ENCODE data around the gene TRIM52. TPM values are rescaled to one million over a fixed set of nuclear protein-coding genes. Genes with fewer than 3 reads are reported as not detected.

Gene TRIM52
- total and polyA plus RNA-seq, 9 of the 15 experiments (the other 6 are each of a cell fraction or from before 2014, with no cell fraction given): 3.3 to 21.9 (median 13.5) TPM

- TF ChIP-seq ZBTB40 (IDR thresholded peaks at IDR 0.05): peak; percentile 86
- TF ChIP-seq ZBTB40 (CRISPR knock-in tag; IDR thresholded peaks at IDR 0.05): no peak
- no peak for TF ChIP-seq TOE1 (IDR thresholded peaks at IDR 0.05; ENCODE audit: borderline replicate concordance)
- no peak for TF ChIP-seq TOE1 (CRISPR knock-in tag; IDR thresholded peaks at IDR 0.05; ENCODE audit: borderline replicate concordance, low read depth)
- TF ChIP-seq MTA2 (IDR thresholded peaks at IDR 0.05; ENCODE audit: low read depth): no peak
- no peak for TF ChIP-seq ARID2 (IDR thresholded peaks at IDR 0.05)
- no peak for TF ChIP-seq EZH2 (IDR thresholded peaks at IDR 0.05; ENCODE audit: borderline replicate concordance, low read depth, low read length)
- TF ChIP-seq CGGBP1 (CRISPR knock-in tag; IDR thresholded peaks at IDR 0.05): no peak
- no peak for TF ChIP-seq ZNF232 (CRISPR knock-in tag; IDR thresholded peaks at IDR 0.05)
- no peak; the same call in 1 of the 2 replicates for TF ChIP-seq ZC3H4 (CRISPR knock-in tag; IDR thresholded peaks at IDR 0.05; ENCODE audit: borderline replicate concordance)
- no peak for TF ChIP-seq TCF7 (IDR thresholded peaks at IDR 0.05; ENCODE audit: borderline replicate concordance)
- TF ChIP-seq TFAP4 (CRISPR knock-in tag; IDR thresholded peaks at IDR 0.05; ENCODE audit: borderline replicate concordance): no peak
- 0 out of 2 replicates have a peak, but pooled peaks have one; percentile 51 for TF ChIP-seq ZNF445 (CRISPR knock-in tag; IDR thresholded peaks at IDR 0.05; ENCODE audit: low read depth)
- peak; percentile 29; the same call in 1 of the 2 replicates for TF ChIP-seq CREB1 (IDR thresholded peaks at IDR 0.05)
- TF ChIP-seq CREB1 (CRISPR knock-in tag; IDR thresholded peaks at IDR 0.05): no peak
- TF ChIP-seq MIER1 (IDR thresholded peaks at IDR 0.05; ENCODE audit: low read depth): 0 out of 2 replicates have a peak, but pooled peaks have one; percentile 15
- no peak for TF ChIP-seq ZNF79 (CRISPR knock-in tag; IDR thresholded peaks at IDR 0.05; ENCODE audit: low read depth)
- TF ChIP-seq NFIX (CRISPR knock-in tag; IDR thresholded peaks at IDR 0.05; ENCODE audit: low read depth): no peak
Observed at GRCh38 chr5:181207214-181207959, 53.6 kb downstream of the TRIM52 start (continued).
